SU-DHL-6 (cell line): Measurements from ENCODE around the gene EYA2.
"Not testable (repeated sequence)": the region's sequence is repeated elsewhere in the genome, so short reads cannot be mapped to it uniquely, and the experiment has no call there.

Experiments
- H2AFZ ChIP-seq: fragments of 200-600 bp; sonication (generic); 2 replicates; pipeline ENCODE4 v1.6.1; 2014; ENCODE audit warnings: low read depth, mild to moderate bottlenecking, moderate library complexity, mixed read lengths, antibody characterized with exemption, low read length; ENCODE audit not compliant: severe bottlenecking
- H3F3A ChIP-seq: fragments of 200-600 bp; shearing (Covaris generic); 2 replicates; pipeline ENCODE4 v1.6.0; 2016; ENCODE audit warnings: antibody characterized with exemption, mild to moderate bottlenecking; ENCODE audit not compliant: insufficient read depth
- H3K27ac ChIP-seq: fragments of 200-600 bp; sonication (generic); 2 replicates; pipeline ENCODE4 v1.5.1; 2016; ENCODE audit warnings: low read depth, mild to moderate bottlenecking, low read length, moderate library complexity, mixed read lengths
- H3K27me3 ChIP-seq: fragments of 200-600 bp; sonication (generic), shearing (Covaris generic); 2 replicates; pipeline ENCODE4 v1.6.0; 2014; ENCODE audit warnings: mild to moderate bottlenecking, low read length
- H3K36me3 ChIP-seq: fragments of 200-600 bp; sonication (generic); 2 replicates; pipeline ENCODE4 v1.6.1; 2014; ENCODE audit warnings: mild to moderate bottlenecking, low read length, mixed read lengths
- H3K4me2 ChIP-seq: fragments of 300-600, 200-600 bp; shearing (Covaris generic), sonication (generic); 2 replicates; pipeline ENCODE4 v1.6.0; 2014; ENCODE audit warnings: low read length, low read depth, mild to moderate bottlenecking; ENCODE audit not compliant: poor library complexity, severe bottlenecking
- H3K4me3 ChIP-seq: fragments of 200-600 bp; sonication (generic); 2 replicates; pipeline ENCODE4 v1.5.1; 2014; ENCODE audit warnings: antibody characterized with exemption, low read length, mild to moderate bottlenecking, mixed read lengths; ENCODE audit not compliant: insufficient read depth, poor library complexity, severe bottlenecking
- H3K79me2 ChIP-seq: fragments of 200-600 bp; sonication (generic); 2 replicates; pipeline ENCODE4 v1.6.1; 2014; ENCODE audit warnings: mild to moderate bottlenecking, low read length, moderate library complexity; ENCODE audit not compliant: insufficient read depth
- H3K9ac ChIP-seq: fragments of 200-600 bp; sonication (generic); 2 replicates; pipeline ENCODE4 v1.7.0; 2014; ENCODE audit warnings: mild to moderate bottlenecking, low read length
- H3K9me2 ChIP-seq: fragments of 200-600 bp; sonication (generic); replicated peaks from 2 replicates; pipeline ENCODE4 v1.6.1; 2014; ENCODE audit warnings: low read length; ENCODE audit not compliant: insufficient read depth
- H3K9me3 ChIP-seq: fragments of 200-600 bp; sonication (generic); 2 replicates; pipeline ENCODE4 v1.6.1; 2014; ENCODE audit warnings: low read length, mixed read lengths; ENCODE audit not compliant: insufficient read depth
- H4K20me1 ChIP-seq: fragments of 200-600 bp; sonication (generic); 2 replicates; pipeline ENCODE4 v1.6.1; 2014; ENCODE audit warnings: low read depth, mild to moderate bottlenecking, antibody characterized with exemption, low read length, moderate library complexity, mixed read lengths
- EZH2phosphoT487 ChIP-seq: fragments of 200-600 bp; sonication (generic), shearing (Covaris generic); conservative IDR thresholded peaks from 2 replicates; pipeline ENCODE4 v1.6.1; 2018; ENCODE audit warnings: mild to moderate bottlenecking, antibody characterized with exemption, low read length, moderate library complexity, mixed read lengths
- TF ChIP-seq, protein P1 (sequence below): fragments of 200-600 bp; sonication (generic); IDR thresholded peaks from one replicate; pipeline ENCODE4 v1.5.1; 2017; ENCODE audit warnings: antibody characterized with exemption, mild to moderate bottlenecking, low read length, moderate library complexity; ENCODE audit not compliant: insufficient read depth, poor library complexity, severe bottlenecking

EYA2 gene

DNA sequence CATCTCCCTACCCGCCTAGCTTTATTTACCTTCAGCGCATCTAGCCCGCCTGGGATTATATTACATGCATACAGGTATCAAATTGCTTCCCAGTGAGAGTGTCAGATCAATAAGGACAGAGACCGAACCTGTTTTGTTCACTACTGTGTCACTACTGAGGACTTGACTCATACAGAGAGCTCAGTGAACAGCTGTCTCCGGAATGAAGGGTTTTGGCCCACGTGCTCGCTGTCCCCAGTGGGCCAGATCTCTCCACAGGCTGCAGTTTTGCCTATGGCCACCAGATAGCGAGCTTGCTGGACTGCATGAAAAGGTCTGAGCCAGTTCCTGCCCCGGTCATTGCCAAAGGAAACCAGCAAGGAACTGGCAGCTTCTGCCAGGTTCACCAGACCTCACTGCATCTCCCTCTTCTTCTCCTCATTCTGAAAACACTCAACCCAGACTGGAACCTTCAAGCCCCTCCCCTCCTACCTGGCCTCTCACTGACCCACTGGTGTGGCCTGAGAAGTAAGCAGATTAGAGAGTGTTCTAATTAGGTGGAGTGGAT is 311.0 kb downstream of the EYA2 start:
- no peak for TF ChIP-seq EZH2phosphoT487
- TF ChIP-seq, protein P1, sequence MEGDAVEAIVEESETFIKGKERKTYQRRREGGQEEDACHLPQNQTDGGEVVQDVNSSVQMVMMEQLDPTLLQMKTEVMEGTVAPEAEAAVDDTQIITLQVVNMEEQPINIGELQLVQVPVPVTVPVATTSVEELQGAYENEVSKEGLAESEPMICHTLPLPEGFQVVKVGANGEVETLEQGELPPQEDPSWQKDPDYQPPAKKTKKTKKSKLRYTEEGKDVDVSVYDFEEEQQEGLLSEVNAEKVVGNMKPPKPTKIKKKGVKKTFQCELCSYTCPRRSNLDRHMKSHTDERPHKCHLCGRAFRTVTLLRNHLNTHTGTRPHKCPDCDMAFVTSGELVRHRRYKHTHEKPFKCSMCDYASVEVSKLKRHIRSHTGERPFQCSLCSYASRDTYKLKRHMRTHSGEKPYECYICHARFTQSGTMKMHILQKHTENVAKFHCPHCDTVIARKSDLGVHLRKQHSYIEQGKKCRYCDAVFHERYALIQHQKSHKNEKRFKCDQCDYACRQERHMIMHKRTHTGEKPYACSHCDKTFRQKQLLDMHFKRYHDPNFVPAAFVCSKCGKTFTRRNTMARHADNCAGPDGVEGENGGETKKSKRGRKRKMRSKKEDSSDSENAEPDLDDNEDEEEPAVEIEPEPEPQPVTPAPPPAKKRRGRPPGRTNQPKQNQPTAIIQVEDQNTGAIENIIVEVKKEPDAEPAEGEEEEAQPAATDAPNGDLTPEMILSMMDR = peak; percentile 18
- Histone ChIP-seq H3K79me2 (no peaks in the 10 kb centered on the region), H3F3A (0 out of 2 replicates have a peak, but pooled peaks cover 4% of the 10 kb centered on the region), H3K27ac (no peak overlapping the region), H3K4me3 (no peak overlapping the region), H3K4me2 (no peak overlapping the region), H3K36me3 (0 out of 2 replicates have a peak, but pooled peaks cover 6% of the 10 kb centered on the region), H3K9me2 (no peaks in the 10 kb centered on the region), H2AFZ (no peak overlapping the region), H3K9ac (no peak overlapping the region), H3K9me3 (no peaks in the 10 kb centered on the region), H3K27me3 (no peaks in the 10 kb centered on the region), H4K20me1 (no peaks in the 10 kb centered on the region)

DNA sequence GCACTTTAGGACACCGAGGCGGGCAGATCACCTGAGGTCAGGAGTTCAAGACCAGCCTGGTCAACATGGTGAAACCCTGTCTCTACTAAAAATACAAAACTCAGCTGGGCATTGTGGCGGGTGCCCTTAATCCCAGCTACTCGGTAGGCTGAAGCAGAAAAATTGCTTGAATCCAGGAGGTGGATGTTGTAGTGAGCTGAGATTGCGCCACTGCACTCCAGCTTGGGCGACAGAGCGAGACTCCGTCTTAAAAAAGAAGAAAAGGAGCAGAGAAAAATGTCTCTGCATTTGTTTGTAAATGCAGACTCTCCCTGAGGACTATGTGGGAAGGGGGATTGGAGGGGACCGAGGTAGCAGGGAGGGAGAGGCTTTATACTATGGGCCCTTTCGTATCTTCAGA is 311.9 kb downstream of the EYA2 start:
- H3K4me3 ChIP-seq, H3K4me2 ChIP-seq, H3K27me3 ChIP-seq, H3K36me3 ChIP-seq, H3K9ac ChIP-seq, H3K79me2 ChIP-seq, H3K9me3 ChIP-seq, H2AFZ ChIP-seq, H3F3A ChIP-seq, H3K9me2 ChIP-seq, H4K20me1 ChIP-seq, H3K27ac ChIP-seq: not testable (repeated sequence)

DNA sequence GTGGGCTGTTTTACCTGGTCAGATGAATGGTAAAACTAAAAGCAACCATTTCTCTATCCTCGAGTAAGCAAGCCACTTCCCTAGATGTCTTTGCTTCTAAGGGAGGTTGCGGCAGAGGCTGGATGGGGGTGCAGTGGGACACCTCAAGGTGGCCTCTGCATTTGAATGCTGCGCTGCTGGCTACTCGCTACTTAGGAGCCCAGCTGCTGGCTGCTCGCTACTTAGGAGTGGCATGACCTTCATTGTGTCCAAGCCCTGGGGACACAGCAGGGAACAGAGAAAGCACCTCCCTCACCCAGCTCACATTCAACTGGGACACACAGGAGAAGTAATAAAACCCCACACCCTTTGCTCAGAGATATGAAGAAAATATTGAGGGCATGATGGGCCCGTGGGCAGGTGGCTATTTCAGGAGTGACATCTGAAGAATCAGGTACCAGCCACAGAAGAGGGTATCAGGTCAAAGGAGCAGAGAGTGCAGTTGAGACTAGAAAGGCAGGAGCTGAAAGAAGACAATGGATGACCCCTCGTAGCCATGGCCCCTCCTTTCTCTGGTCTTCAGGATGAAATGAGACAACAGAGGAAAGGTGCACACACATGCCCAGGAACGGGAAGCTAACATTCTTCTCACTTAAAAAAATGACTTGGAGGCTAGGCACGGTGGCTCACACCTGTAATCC is 312.5 kb downstream of the EYA2 start:
- no peaks in the 10 kb centered on the region for H3K79me2 ChIP-seq
- no peaks in the 10 kb centered on the region for H3K27me3 ChIP-seq
- H2AFZ ChIP-seq = no peak overlapping the region
- H4K20me1 ChIP-seq = no peaks in the 10 kb centered on the region
- H3K9ac ChIP-seq = no peak overlapping the region
- no peak for TF ChIP-seq EZH2phosphoT487
- TF ChIP-seq, protein P1 = no peak
- 0 out of 2 replicates have a peak, but pooled peaks cover 4% of the 10 kb centered on the region for H3F3A ChIP-seq
- no peak overlapping the region for H3K4me2 ChIP-seq
- H3K36me3 ChIP-seq = 0 out of 2 replicates have a peak, but pooled peaks cover 6% of the 10 kb centered on the region
- H3K27ac ChIP-seq = no peak overlapping the region
- H3K9me2 ChIP-seq = no peaks in the 10 kb centered on the region
- H3K4me3 ChIP-seq = no peak overlapping the region
- H3K9me3 ChIP-seq = no peaks in the 10 kb centered on the region

GRCh38 chr20:47208534-47209174 is 314.0 kb downstream of the EYA2 start:
- H3K79me2 ChIP-seq = no peaks in the 10 kb centered on the region
- H3K9me2 ChIP-seq = no peaks in the 10 kb centered on the region
- no peaks in the 10 kb centered on the region for H4K20me1 ChIP-seq
- H2AFZ ChIP-seq = no peak overlapping the region
- no peak overlapping the region for H3K9ac ChIP-seq
- 0 out of 2 replicates have a peak, but pooled peaks cover 4% of the 10 kb centered on the region for H3F3A ChIP-seq
- TF ChIP-seq EZH2phosphoT487 = no peak
- TF ChIP-seq, protein P1 = no peak
- H3K4me2 ChIP-seq = no peak overlapping the region
- no peak overlapping the region for H3K4me3 ChIP-seq
- H3K9me3 ChIP-seq = no peaks in the 10 kb centered on the region
- H3K27ac ChIP-seq = no peak overlapping the region
- H3K36me3 ChIP-seq = peaks cover 13% of the 10 kb centered on the region; the same call in 1 of the 2 replicates
- H3K27me3 ChIP-seq = no peaks in the 10 kb centered on the region
